WERI-Rb-1 (cell line): ENCODE data around the gene DENND5A.
"Not testable (repeated sequence)": the region's sequence is repeated elsewhere in the genome, so short reads cannot be mapped to it uniquely, and the experiment has no call there.

Experiments
- DNase-seq: peaks from one replicate; pipeline ENCODE4 v3.0.0-alpha.2; 2020
- H3K27ac ChIP-seq: fragments of 250-450 bp; sonication (Bioruptor Pico); 2 replicates; pipeline ENCODE4 v1.5.1; 2020; ENCODE audit warnings: mild to moderate bottlenecking, moderate library complexity
- H3K27me3 ChIP-seq: fragments of 250-450 bp; sonication (Bioruptor Pico); 2 replicates; pipeline ENCODE4 v1.5.1; 2021; ENCODE audit warnings: mild to moderate bottlenecking, low read depth, moderate library complexity; ENCODE audit not compliant: insufficient read depth, severe bottlenecking
- H3K36me3 ChIP-seq: fragments of 250-450 bp; sonication (Bioruptor Pico); 2 replicates; pipeline ENCODE4 v1.5.1; 2020; ENCODE audit warnings: mild to moderate bottlenecking, moderate library complexity
- H3K4me3 ChIP-seq: 2 replicates; pipeline ENCODE4 v1.5.1; 2011; ENCODE audit warnings: low read depth, mild to moderate bottlenecking, control low read depth, low read length
- H3K9me3 ChIP-seq: fragments of 250-450 bp; sonication (Bioruptor Pico); 2 replicates; pipeline ENCODE4 v1.5.1; 2021; ENCODE audit warnings: mild to moderate bottlenecking, moderate library complexity; ENCODE audit not compliant: severe bottlenecking
- CTCF ChIP-seq: IDR thresholded peaks from 2 replicates; pipeline ENCODE4 v1.5.1; 2011; ENCODE audit warnings: low read depth, mild to moderate bottlenecking, control low read depth, inconsistent platforms, low read length

DENND5A gene

DNA sequence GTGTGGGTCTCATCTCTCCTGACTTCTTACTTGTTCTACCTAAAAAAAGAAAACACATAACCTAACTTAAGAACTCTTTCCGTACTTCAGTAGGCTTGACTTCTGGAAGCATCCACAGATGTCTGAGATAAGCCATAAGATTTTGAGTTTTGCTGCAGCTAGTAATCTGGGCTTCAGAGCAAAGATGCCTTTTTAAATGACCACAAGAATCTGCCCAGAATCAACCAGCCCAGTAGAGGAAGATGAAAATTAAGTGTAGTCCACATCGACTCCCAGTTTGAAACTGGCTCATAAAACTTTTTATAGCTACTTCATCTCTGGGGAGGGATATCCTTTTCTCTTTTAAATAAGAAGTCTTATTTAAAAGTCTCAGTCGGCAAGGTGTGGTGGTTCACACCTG is 10.7 kb downstream of the DENND5A start:
- Histone ChIP-seq H3K27ac (no peak overlapping the region), H3K36me3 (peaks cover 3% of the 10 kb centered on the region), H3K27me3 (no peaks in the 10 kb centered on the region), H3K4me3 (no peak overlapping the region), H3K9me3 (no peaks in the 10 kb centered on the region)
- no peak for TF ChIP-seq CTCF
- DNase-seq: no peak

DNA sequence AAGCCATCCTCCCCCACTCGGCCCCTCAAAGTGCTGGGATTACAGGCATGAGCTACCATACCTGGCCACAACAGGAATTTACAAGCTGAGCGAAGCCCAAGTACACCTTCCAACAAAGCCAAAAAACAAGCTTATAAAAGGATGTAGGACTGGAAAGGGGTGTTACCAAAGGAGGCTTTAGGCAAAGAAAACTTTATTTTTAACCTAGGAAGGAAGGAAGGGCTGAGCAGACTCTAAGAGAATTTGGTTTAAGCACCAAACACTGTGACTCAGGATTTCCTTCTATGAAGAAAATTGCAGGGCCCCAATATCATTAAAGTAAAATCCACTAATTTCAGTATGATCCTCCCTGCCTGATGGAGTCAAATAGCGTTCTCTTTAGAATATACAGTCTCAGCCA is 12.1 kb downstream of the DENND5A start:
- no peak for TF ChIP-seq CTCF
- Histone ChIP-seq H3K27ac (no peak overlapping the region), H3K27me3 (no peaks in the 10 kb centered on the region), H3K36me3 (no peaks in the 10 kb centered on the region; the same call in 1 of the 2 replicates), H3K4me3 (no peak overlapping the region), H3K9me3 (no peaks in the 10 kb centered on the region)
- no peak for DNase-seq

DNA sequence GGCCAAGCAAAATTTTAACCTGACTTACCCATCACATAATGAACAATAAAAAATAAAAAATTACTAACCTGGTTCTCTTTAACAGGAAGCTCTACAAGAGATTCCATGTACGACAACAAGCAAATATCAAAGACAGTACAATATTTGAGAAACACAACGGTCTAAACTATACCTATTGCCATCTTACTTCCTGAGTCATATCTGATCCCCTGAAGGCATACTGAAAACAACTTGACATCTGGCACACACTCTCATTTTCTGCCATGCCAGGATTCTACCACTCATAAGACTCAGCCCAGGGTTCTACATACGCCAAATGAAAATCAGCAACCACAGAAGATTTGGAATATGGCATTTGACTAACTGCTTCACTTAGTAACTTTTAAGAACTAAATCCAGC is 13.8 kb downstream of the DENND5A start:
- Histone ChIP-seq H3K36me3 (no peaks in the 10 kb centered on the region; the same call in 1 of the 2 replicates), H3K27me3 (no peaks in the 10 kb centered on the region), H3K9me3 (no peaks in the 10 kb centered on the region), H3K4me3 (no peak overlapping the region), H3K27ac (no peak overlapping the region)
- no peak for DNase-seq
- TF ChIP-seq CTCF: no peak

GRCh38 chr11:9250139-9250582 is 15.0 kb downstream of the DENND5A start:
- H3K36me3 ChIP-seq: no peaks in the 10 kb centered on the region; the same call in 1 of the 2 replicates
- TF ChIP-seq CTCF: no peak
- H3K4me3 ChIP-seq: no peak overlapping the region
- H3K9me3 ChIP-seq: no peaks in the 10 kb centered on the region
- H3K27ac ChIP-seq: no peak overlapping the region
- no peaks in the 10 kb centered on the region for H3K27me3 ChIP-seq
- no peak for DNase-seq

DNA sequence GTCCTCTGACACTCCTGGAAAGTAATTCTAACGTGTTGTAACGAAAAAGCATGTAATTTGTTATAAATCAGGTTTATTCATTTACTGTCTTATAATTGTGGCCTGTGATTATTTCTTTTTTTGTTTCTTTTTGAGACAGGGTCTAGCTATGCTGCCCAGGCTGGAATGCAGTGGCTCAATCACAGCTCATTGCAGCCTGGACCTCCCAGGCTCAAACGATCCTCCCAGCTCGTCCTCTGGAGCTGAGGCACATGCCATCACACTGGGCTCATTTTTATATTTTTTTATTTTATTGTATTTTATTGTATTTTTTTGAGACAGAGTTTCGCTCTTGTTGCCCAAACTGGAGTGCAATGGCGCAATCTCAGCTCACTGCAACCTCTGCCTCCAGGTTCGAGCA is 15.9 kb downstream of the DENND5A start:
- Histone ChIP-seq H3K9me3 (no peaks in the 10 kb centered on the region), H3K4me3 (no peak overlapping the region), H3K27me3 (no peaks in the 10 kb centered on the region), H3K36me3 (no peaks in the 10 kb centered on the region), H3K27ac (no peak overlapping the region)
- DNase-seq: no peak
- TF ChIP-seq CTCF: no peak

- H3K4me3 ChIP-seq: no peak overlapping the region
- H3K9me3 ChIP-seq: no peaks in the 10 kb centered on the region
- H3K27me3 ChIP-seq: no peaks in the 10 kb centered on the region
- DNase-seq: no peak
- no peaks in the 10 kb centered on the region for H3K36me3 ChIP-seq
- no peak for TF ChIP-seq CTCF
- H3K27ac ChIP-seq: no peak overlapping the region
Observed at GRCh38 chr11:9247863-9248262, 17.3 kb downstream of the DENND5A start.

GRCh38 chr11:9236242-9236641 is 28.9 kb downstream of the DENND5A start:
- not testable (repeated sequence) for DNase-seq, H3K27me3 ChIP-seq, H3K36me3 ChIP-seq, H3K27ac ChIP-seq, H3K4me3 ChIP-seq, H3K9me3 ChIP-seq
